ENCODE data around the gene ZNF316. TPM values are rescaled to one million over a fixed set of nuclear protein-coding genes. Genes with fewer than 3 reads are reported as not detected.

The ZNF316 gene
- 10 to 100 TPM; 40.6 to 63.7 (median 49.5) TPM for total RNA-seq

- no peaks in the 10 kb centered on the region for H3K36me3 ChIP-seq
- H3K27me3 ChIP-seq, result no peaks in the 10 kb centered on the region
- TF ChIP-seq CTCF (IDR thresholded peaks at IDR 0.05), result no peak
- TF ChIP-seq POLR2A (IDR thresholded peaks at IDR 0.05), result peak; percentile 49 to 69
- H3K9me3 ChIP-seq, result no peaks in the 10 kb centered on the region
- H3K4me1 ChIP-seq, result peaks cover 18 to 28% of the 10 kb centered on the region in 2 donors
- peak within 1 kb of the TSS; percentile 82 to 95 (median 86) for H3K27ac ChIP-seq
- 2 to 4% methylated on average over 6 to 8 of the region's 104 CpGs for WGBS, 2 donors
- peak; percentile 57 to 62 for DNase-seq
- peak within 1 kb of the TSS; percentile 75 to 97 (median 91) for H3K4me3 ChIP-seq (replicated peaks in 1 of 3)
- intact Hi-C loops (cut with DNase I), result loop anchor here (5.0 kb wide), 1 partner anchor 40 kb away; no protein-coding TSS in a partner anchor
Measured at GRCh38 chr7:6636741-6637543, at the start of gene ZNF316. ZNF316 (plus strand) TSS chr7:6637318; CDS start chr7:6642410, 5,092 bp downstream.

DNA sequence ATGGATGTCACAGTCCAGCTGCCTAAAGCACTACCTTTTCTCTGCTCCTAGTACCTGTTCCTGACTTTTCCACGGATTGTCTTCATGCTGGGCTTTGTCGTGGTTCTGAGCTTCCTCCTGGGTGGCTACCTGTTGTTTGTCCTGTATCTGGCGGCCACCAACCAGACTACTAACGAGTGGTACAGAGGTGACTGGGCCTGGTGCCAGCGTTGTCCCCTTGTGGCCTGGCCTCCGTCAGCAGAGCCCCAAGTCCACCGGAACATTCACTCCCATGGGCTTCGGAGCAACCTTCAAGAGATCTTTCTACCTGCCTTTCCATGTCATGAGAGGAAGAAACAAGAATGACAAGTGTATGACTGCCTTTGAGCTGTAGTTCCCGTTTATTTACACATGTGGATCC lies 48.6 kb upstream of the ZNF316 start:
- intact Hi-C loops (cut with DNase I), result loop anchor here (10.0 kb wide), 1 partner anchor 116 kb away; the partner anchor contains the start of gene ZNF12
- TF ChIP-seq CTCF (IDR thresholded peaks at IDR 0.05) (no peak), POLR2A (IDR thresholded peaks at IDR 0.05) (no peak)
- no peak overlapping the region for H3K27ac ChIP-seq
- peaks cover 2 to 19% of the 10 kb centered on the region in 2 donors for H3K36me3 ChIP-seq
- 79 to 89% methylated on average over 9 of the region's 9 CpGs for WGBS, 2 donors
- H3K27me3 ChIP-seq, result no peaks in the 10 kb centered on the region
- H3K4me3 ChIP-seq (replicated peaks in 1 of 3), result no peak overlapping the region
- DNase-seq, result no peak
- no peaks in the 10 kb centered on the region for H3K9me3 ChIP-seq
- peaks cover 0 to 8% of the 10 kb centered on the region in 2 donors for H3K4me1 ChIP-seq

DNA sequence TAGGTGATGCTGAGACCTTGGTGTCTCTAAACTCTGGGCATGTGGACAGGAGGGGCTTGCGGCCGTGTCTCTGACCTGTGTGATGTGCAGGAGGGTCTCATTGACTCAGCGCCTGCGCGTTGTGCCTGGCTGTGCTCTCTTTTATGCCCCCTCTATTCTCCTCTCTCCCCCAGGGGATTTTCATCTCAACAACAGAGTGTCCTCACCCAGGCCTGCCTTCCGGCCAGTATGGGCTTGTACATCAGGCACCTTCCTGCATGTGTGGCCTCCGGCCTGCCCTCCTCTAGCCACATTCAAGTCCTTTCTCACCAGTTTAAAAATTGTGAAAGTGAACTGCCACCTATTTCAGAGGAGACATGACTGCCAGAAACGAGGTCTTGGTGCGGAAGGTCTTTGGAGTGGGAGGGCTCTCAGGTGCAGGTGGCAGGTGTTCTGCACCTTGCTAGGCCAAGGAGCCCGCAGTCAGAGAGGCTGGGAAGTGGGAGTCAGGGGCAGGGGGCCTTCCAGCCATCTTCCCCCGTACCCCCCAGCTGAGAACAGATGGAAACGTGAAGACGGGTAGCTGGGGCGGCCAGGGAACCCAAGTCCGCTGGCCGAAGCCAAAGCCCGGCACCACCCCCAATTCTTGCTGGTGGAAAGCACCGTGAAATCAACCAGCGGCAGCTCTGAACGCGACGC lies 47.8 kb upstream of the ZNF316 start:
- Histone ChIP-seq H3K27me3 (no peaks in the 10 kb centered on the region), H3K9me3 (no peaks in the 10 kb centered on the region), H3K4me3 (replicated peaks in 1 of 3) (no peak overlapping the region), H3K4me1 (peaks cover 0 to 8% of the 10 kb centered on the region in 2 donors), H3K36me3 (peaks cover 0 to 19% of the 10 kb centered on the region in 2 donors), H3K27ac (peak overlapping the region in 1 of 3 donors; percentile 7)
- no peak for DNase-seq
- 54 to 81% methylated on average over 11 to 21 of the region's 22 CpGs for WGBS, 2 donors
- intact Hi-C loops (cut with DNase I), result loop anchor here (10.0 kb wide), 1 partner anchor 116 kb away; the partner anchor contains the start of gene ZNF12
- no peak for TF ChIP-seq CTCF (IDR thresholded peaks at IDR 0.05)
- no peak for TF ChIP-seq POLR2A (IDR thresholded peaks at IDR 0.05)

- WGBS, 2 donors, result 0% methylated on average over 1 to 19 of the region's 107 CpGs
- H3K4me1 ChIP-seq, result peaks cover 0 to 8% of the 10 kb centered on the region in 2 donors
- peak within 1 kb of the TSS; percentile 10 to 81 (median 47) for H3K27ac ChIP-seq
- peak within 1 kb of the TSS; percentile 45 to 91 (median 72) for H3K4me3 ChIP-seq (replicated peaks in 1 of 3)
- TF ChIP-seq CTCF (IDR thresholded peaks at IDR 0.05) (peak in 5 of 6 experiments; percentile 22 to 99 (median 95)), POLR2A (IDR thresholded peaks at IDR 0.05) (peak in 1 of 2 donors; percentile 79)
- intact Hi-C loops (cut with DNase I), result loop anchor here (10.0 kb wide), 1 partner anchor 115 kb away; the partner anchor contains the start of gene ZNF12
- H3K36me3 ChIP-seq, result peaks cover 2 to 21% of the 10 kb centered on the region in 2 donors
- DNase-seq, result peak; percentile 75 to 81
- H3K9me3 ChIP-seq, result no peaks in the 10 kb centered on the region
- H3K27me3 ChIP-seq, result no peaks in the 10 kb centered on the region
Measured at GRCh38 chr7:6589829-6590644, 47.1 kb upstream of the ZNF316 start, which contains the start of gene INTS15. INTS15 (plus strand) TSS chr7:6590021; CDS start chr7:6590284, 263 bp downstream.

Data from thyroid gland (tissue), 4 donors.